Fibroblast of lung (primary cell): ENCODE measurements around the gene NRG4. TPM values are rescaled to one million over a fixed set of nuclear protein-coding genes. Genes with fewer than 3 reads are reported as not detected.
"Not testable (repeated sequence)": the region's sequence is repeated elsewhere in the genome, so short reads cannot be mapped to it uniquely, and the experiment has no call there.

Experiments
- DNase-seq, 2 donors: peaks; one replicate each; pipeline versions ENCODE4 v3.0.0 to v3.0.0-alpha.2; 2010; ENCODE audit warnings: low read depth in 2 of 2
- H2AFZ ChIP-seq: 2 replicates; pipeline ENCODE4 v1.5.1; 2012; ENCODE audit warnings: low read length, control low read depth, inconsistent platforms
- H3K27ac ChIP-seq: 2 replicates; pipeline ENCODE4 v1.5.1; 2011; ENCODE audit warnings: low read length, control low read depth; ENCODE audit not compliant: insufficient read depth
- H3K27me3 ChIP-seq: 2 replicates; pipeline ENCODE4 v1.5.1; 2011; ENCODE audit warnings: mild to moderate bottlenecking, low read length; ENCODE audit not compliant: control insufficient read depth, insufficient read depth
- H3K36me3 ChIP-seq: 2 replicates; pipeline ENCODE4 v1.5.1; 2011; ENCODE audit warnings: low read length; ENCODE audit not compliant: control insufficient read depth, insufficient read depth
- H3K4me1 ChIP-seq: 2 replicates; pipeline ENCODE4 v1.5.1; 2011; ENCODE audit warnings: low read length; ENCODE audit not compliant: control insufficient read depth, insufficient read depth; ENCODE audit errors: extremely low read depth
- H3K4me2 ChIP-seq: 2 replicates; pipeline ENCODE4 v1.5.1; 2011; ENCODE audit warnings: low read length, control low read depth; ENCODE audit not compliant: insufficient read depth; ENCODE audit errors: extremely low read depth
- H3K4me3 ChIP-seq, 4 experiments: fragments of 200-600 bp in 1 of 4; sonication (generic) in 1 of 4; replicated peaks in 1 of 4; 2 replicates each; pipeline ENCODE4 v1.5.1; 2011 to 2016; ENCODE audit warnings: low read length in 4 of 4, low read depth in 3 of 4, mild to moderate bottlenecking in 3 of 4, control low read depth in 2 of 4, inconsistent platforms in 1 of 4, mixed read lengths in 1 of 4; ENCODE audit not compliant: insufficient read depth in 1 of 4; ENCODE audit errors: control extremely low read depth in 1 of 4
- H3K79me2 ChIP-seq: 2 replicates; pipeline ENCODE4 v1.5.1; 2012; ENCODE audit warnings: mild to moderate bottlenecking, low read length, inconsistent platforms; ENCODE audit not compliant: control insufficient read depth, insufficient read depth
- H3K9ac ChIP-seq: 2 replicates; pipeline ENCODE4 v1.5.1; 2011; ENCODE audit warnings: mild to moderate bottlenecking, low read length, control low read depth; ENCODE audit not compliant: insufficient read depth
- H3K9me3 ChIP-seq: 2 replicates; pipeline ENCODE4 v1.5.1; 2012; ENCODE audit warnings: low read depth, low read length; ENCODE audit not compliant: control insufficient read depth, insufficient read depth
- H4K20me1 ChIP-seq: 2 replicates; pipeline ENCODE4 v1.5.1; 2011; ENCODE audit warnings: low read length; ENCODE audit not compliant: control insufficient read depth, insufficient read depth; ENCODE audit errors: extremely low read depth
- EZH2 ChIP-seq: IDR thresholded peaks from 2 replicates; pipeline ENCODE4 v1.5.1; 2012; ENCODE audit warnings: low read length, control low read depth, mild to moderate bottlenecking; ENCODE audit errors: missing control alignments
- polyA plus RNA-seq, 2 donors: library from polyadenylated mRNA; depleted of rRNA in 1 of 2; stranded (reverse) in 1 of 2; unstranded in 1 of 2; fragments of >200 nt; gene quantifications; 2 replicates each; pipeline ENCODE4 v1.2.1, GENCODE V29; 2011 to 2012; ENCODE audit warnings: missing spikeins in 1 of 2
- total RNA-seq: library from RNA; depleted of rRNA; stranded (reverse); fragments of >200 nt; gene quantifications from 2 replicates; pipeline ENCODE4 v1.2.1, GENCODE V29; 2014
- TF ChIP-seq, protein P1 (sequence below), 2 donors: IDR thresholded peaks in 1 of 2; conservative IDR thresholded peaks in 1 of 2; 1 replicate in 1 of 2; 2 replicates in 1 of 2; pipeline ENCODE4 v1.5.1; 2011 to 2012; ENCODE audit warnings: low read length in 2 of 2, control low read depth in 1 of 2, inconsistent platforms in 1 of 2, low read depth in 1 of 2, mild to moderate bottlenecking in 1 of 2

NRG4 gene
- total and polyA plus RNA-seq, 2 donors (not counting 1 experiment from before 2014, with no cell fraction given) = 0.01 TPM; not detected in 1

DNA sequence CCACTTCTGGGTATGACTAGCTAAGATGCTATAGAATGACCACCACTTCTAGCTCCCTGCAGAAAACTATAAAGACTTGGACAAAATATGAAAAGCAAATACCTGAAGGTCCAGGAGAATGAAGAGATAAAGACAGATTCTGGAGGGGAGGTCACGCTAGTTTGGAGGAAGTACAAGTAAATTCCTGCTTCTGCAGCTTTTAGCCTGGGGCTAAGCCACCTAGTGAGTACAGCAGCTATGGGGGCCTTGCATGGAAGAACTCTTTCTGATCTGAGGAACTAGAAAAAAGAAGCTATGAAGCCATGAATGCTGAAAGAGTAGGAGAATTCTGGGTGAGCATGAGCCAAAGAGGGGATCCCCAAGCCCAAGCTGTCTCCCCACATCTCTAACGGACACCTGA, 29.8 kb downstream of the NRG4 start:
- TF ChIP-seq EZH2 = no peak
- TF ChIP-seq, protein P1, sequence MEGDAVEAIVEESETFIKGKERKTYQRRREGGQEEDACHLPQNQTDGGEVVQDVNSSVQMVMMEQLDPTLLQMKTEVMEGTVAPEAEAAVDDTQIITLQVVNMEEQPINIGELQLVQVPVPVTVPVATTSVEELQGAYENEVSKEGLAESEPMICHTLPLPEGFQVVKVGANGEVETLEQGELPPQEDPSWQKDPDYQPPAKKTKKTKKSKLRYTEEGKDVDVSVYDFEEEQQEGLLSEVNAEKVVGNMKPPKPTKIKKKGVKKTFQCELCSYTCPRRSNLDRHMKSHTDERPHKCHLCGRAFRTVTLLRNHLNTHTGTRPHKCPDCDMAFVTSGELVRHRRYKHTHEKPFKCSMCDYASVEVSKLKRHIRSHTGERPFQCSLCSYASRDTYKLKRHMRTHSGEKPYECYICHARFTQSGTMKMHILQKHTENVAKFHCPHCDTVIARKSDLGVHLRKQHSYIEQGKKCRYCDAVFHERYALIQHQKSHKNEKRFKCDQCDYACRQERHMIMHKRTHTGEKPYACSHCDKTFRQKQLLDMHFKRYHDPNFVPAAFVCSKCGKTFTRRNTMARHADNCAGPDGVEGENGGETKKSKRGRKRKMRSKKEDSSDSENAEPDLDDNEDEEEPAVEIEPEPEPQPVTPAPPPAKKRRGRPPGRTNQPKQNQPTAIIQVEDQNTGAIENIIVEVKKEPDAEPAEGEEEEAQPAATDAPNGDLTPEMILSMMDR (conservative IDR thresholded peaks at IDR 0.05 in 1 of 2, IDR thresholded peaks at IDR 0.05 in 1 of 2; ENCODE audit: low read depth in 1 of 2, low read length in 2 of 2) = no peak
- DNase-seq = no peak

DNA sequence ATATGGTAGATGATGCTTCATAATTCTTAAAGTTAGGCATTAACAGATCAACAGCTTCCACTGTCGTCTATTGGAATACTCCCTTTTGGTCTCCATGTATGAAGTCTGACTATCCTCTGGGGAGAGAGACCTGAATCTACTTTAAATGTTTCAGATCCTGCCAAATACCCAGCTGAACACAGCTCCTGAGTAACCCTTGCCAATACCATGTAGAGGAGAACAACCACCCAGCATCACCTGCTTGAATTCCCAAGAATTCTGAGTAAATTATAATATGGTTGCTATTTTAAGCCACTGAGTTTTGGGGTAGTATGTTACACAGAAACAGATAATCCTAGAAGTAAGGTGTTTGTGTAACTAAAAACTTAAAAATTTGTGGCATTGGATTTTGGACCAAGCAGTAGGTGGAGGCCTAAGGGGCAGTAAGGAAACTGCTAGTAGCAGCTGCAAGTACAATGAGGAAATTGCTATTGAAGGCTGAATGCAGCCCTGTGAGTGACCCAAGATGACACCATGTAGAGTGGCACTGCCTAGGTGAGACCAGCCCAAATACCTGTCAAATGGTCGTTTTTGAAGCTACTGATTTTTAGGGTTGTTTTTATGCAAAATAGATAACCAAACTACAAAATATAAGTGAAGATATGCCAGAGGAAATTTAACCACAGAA, 30.9 kb downstream of the NRG4 start:
- H3K9me3 ChIP-seq = no peaks in the 10 kb centered on the region
- H3K27me3 ChIP-seq = no peaks in the 10 kb centered on the region
- H3K9ac ChIP-seq = no peak overlapping the region
- no peak for DNase-seq
- no peak overlapping the region for H3K4me3 ChIP-seq
- H3K79me2 ChIP-seq = no peaks in the 10 kb centered on the region
- no peaks in the 10 kb centered on the region for H3K4me1 ChIP-seq
- TF ChIP-seq, protein P1 (conservative IDR thresholded peaks at IDR 0.05 in 1 of 2, IDR thresholded peaks at IDR 0.05 in 1 of 2; ENCODE audit: low read depth in 1 of 2, low read length in 2 of 2) = no peak
- no peak for TF ChIP-seq EZH2
- H4K20me1 ChIP-seq = no peaks in the 10 kb centered on the region
- no peak overlapping the region for H3K27ac ChIP-seq
- no peaks in the 10 kb centered on the region for H3K36me3 ChIP-seq
- H2AFZ ChIP-seq = no peak overlapping the region
- H3K4me2 ChIP-seq = no peak overlapping the region

More for the DNA sequence above, 29.8 kb downstream of the NRG4 start:
- Histone ChIP-seq H3K36me3 (no peaks in the 10 kb centered on the region), H3K4me1 (no peaks in the 10 kb centered on the region), H3K4me2 (no peak overlapping the region), H3K27ac (no peak overlapping the region), H3K27me3 (no peaks in the 10 kb centered on the region), H3K9ac (no peak overlapping the region), H3K4me3 (no peak overlapping the region), H3K79me2 (no peaks in the 10 kb centered on the region), H4K20me1 (no peaks in the 10 kb centered on the region), H2AFZ (no peak overlapping the region), H3K9me3 (no peaks in the 10 kb centered on the region)

DNA sequence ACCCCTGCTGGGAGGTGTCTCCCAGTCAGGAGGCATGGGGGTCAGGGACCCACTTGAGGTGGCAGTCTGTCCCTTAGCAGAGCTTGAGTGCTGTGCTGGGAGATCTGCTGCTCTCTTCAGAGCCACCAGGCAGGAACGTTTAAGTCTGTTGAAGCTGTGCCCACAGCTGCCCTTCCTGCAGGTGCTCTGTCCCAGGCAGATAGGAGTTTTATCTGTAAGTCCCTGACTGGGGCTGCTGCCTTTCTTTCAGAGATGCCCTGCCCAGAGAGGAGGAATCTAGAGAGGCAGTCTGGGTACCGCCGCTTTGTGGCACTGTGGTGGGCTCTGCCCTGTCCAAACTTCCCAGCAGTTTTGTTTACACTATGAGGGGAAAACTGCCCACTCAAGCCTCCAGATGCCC, 35.5 kb downstream of the NRG4 start:
- H3K9me3 ChIP-seq, H3K36me3 ChIP-seq, H3K27me3 ChIP-seq, H4K20me1 ChIP-seq, H3K79me2 ChIP-seq, H3K4me3 ChIP-seq, DNase-seq, H3K4me1 ChIP-seq, H2AFZ ChIP-seq, H3K9ac ChIP-seq, H3K27ac ChIP-seq, H3K4me2 ChIP-seq: not testable (repeated sequence)
